Ovary (tissue), 9 donors: ENCODE results near the gene STON1. TPM values are rescaled to one million over a fixed set of nuclear protein-coding genes. Genes with fewer than 3 reads are reported as not detected.

ENCODE experiments used
- DNase-seq, 5 donors: peaks; one replicate each; pipeline ENCODE4 v3.0.0-alpha.2; 2019 to 2020
- H3K27ac ChIP-seq, 2 donors: fragments of 200-600 bp; one replicate each; pipeline versions ENCODE4 v1.5.1 to v1.8.0; 2019 to 2022
- H3K27me3 ChIP-seq: fragments of 200-600 bp; one replicate; pipeline ENCODE4 v1.8.0; 2022
- H3K36me3 ChIP-seq: fragments of 200-600 bp; sonication (generic); one replicate; pipeline ENCODE4 v1.5.1; 2019
- H3K4me1 ChIP-seq: one replicate; pipeline ENCODE4 v1.8.1; 2013; ENCODE audit warnings: mild to moderate bottlenecking, moderate library complexity; ENCODE audit not compliant: insufficient read depth
- H3K4me3 ChIP-seq: fragments of 200-600 bp; sonication (generic); one replicate; pipeline ENCODE4 v1.5.1; 2017
- H3K9me3 ChIP-seq, 2 donors: fragments of 200-600 bp in 1 of 2; sonication (generic) in 1 of 2; one replicate each; pipeline versions ENCODE4 v1.5.1 to v1.8.1; 2013 to 2019; ENCODE audit warnings: mild to moderate bottlenecking in 1 of 2, moderate library complexity in 1 of 2
- CTCF ChIP-seq, 3 donors: fragments of 450-650 bp in 2 of 3; fragments of 200-600 bp in 1 of 3; IDR thresholded peaks; one replicate each; pipeline versions ENCODE4 v1.5.1 to v1.8.0; 2016 to 2022; ENCODE audit warnings: antibody characterized with exemption in 3 of 3, mild to moderate bottlenecking in 1 of 3
- EP300 ChIP-seq: sonication (generic); formaldehyde crosslinking; IDR thresholded peaks from one replicate; pipeline ENCODE4 v1.6.1; 2017; ENCODE audit warnings: antibody characterized with exemption
- POLR2A ChIP-seq: fragments of 450-650 bp; IDR thresholded peaks from one replicate; pipeline ENCODE4 v1.6.1; 2017; ENCODE audit warnings: antibody characterized with exemption, mild to moderate bottlenecking, moderate library complexity
- WGBS, 3 donors: extraction: QIAGEN DNeasy Blood & Tissue Kit in 1 of 3; methylation state at CpG; one replicate each; pipeline versions ENCODE4 v1.1.5 to v1.1.7; 2013 to 2017; 5-methylcytosine and 5-hydroxymethylcytosine counted together
- intact Hi-C, 4 donors: fragments of 100-400 bp; cut with DNase I; formaldehyde crosslinking; loops; one replicate each; pipeline versions ENCODE4 v1.11.0 to v1.15.1; 2022 to 2023
- polyA plus RNA-seq, 2 donors: library from polyadenylated mRNA; stranded (reverse); fragments of 200-250 nt in 1 of 2; fragments of 350-450 nt in 1 of 2; fragmentation: Illumina TruSeq in 1 of 2; extraction: RNeasy Lipid Tissue Mini Kit (QIAGEN cat#74804) in 1 of 2; gene quantifications; one replicate each; pipeline ENCODE4 v1.2.3, GENCODE V29; 2013 to 2014
- total RNA-seq, 7 donors: library from RNA; depleted of rRNA in 2 of 7; stranded (reverse); fragments of >200 nt in 2 of 7; fragmentation: NEBNext Ultra II Directional in 3 of 7; extraction: Animal tissue kit (Norgen Biotek cat#: 25700) in 3 of 7; gene quantifications; one replicate each; pipeline versions ENCODE4 v1.1.0 to v1.2.4, GENCODE V29; 2016 to 2023
- donor health status: DM: no; HTN: no; CAD: no; lungs with moderate emphysema.
- donor health status: DM: no; HTN: no; CAD: no.
- donor health status: Bipolar disorder and iron deficiency.
- donor health status: DM: yes; HTN: yes; CAD: no.
- donor health status: DM: no; HTN: no; CAD: no.
- donor health status: DM: yes; HTN: yes; CAD: no.

The STON1 gene
- total and polyA plus RNA-seq, 9 donors = 17.7 to 52.5 (median 38.0) TPM

- no peaks in the 10 kb centered on the region for H3K36me3 ChIP-seq
- no peaks in the 10 kb centered on the region for H3K27me3 ChIP-seq
- intact Hi-C loops = no loop called here
- WGBS, 3 donors = 89 to 95% (median 92%) methylated on average over 5 of the region's 5 CpGs
- H3K4me1 ChIP-seq = peaks cover 4% of the 10 kb centered on the region
- H3K27ac ChIP-seq = no peak overlapping the region
- DNase-seq = no peak
- no peaks in the 10 kb centered on the region for H3K9me3 ChIP-seq
- TF ChIP-seq EP300 (no peak), POLR2A (no peak), CTCF (IDR thresholded peaks at IDR 0.05) (no peak)
- H3K4me3 ChIP-seq = no peak overlapping the region
Measured at GRCh38 chr2:48534781-48535180, 4.8 kb downstream of the STON1 start.

GRCh38 chr2:48540237-48540935 is 10.4 kb downstream of the STON1 start:
- no peak overlapping the region for H3K27ac ChIP-seq
- WGBS, 3 donors = 89 to 91% (median 89%) methylated on average over 7 of the region's 7 CpGs
- TF ChIP-seq POLR2A = no peak
- TF ChIP-seq CTCF (IDR thresholded peaks at IDR 0.05) = no peak
- no peak for TF ChIP-seq EP300
- peaks cover 8% of the 10 kb centered on the region for H3K4me1 ChIP-seq
- no peaks in the 10 kb centered on the region for H3K9me3 ChIP-seq
- intact Hi-C loops = no loop called here
- DNase-seq = no peak
- H3K27me3 ChIP-seq = no peaks in the 10 kb centered on the region
- no peak overlapping the region for H3K4me3 ChIP-seq
- H3K36me3 ChIP-seq = no peaks in the 10 kb centered on the region

GRCh38 chr2:48541666-48542389 is 11.9 kb downstream of the STON1 start:
- intact Hi-C loops = no loop called here

GRCh38 chr2:48543895-48544294 is 13.9 kb downstream of the STON1 start:
- intact Hi-C loops = no loop called here
- peak overlapping the region in 1 of 2 donors; percentile 6 for H3K27ac ChIP-seq
- no peaks in the 10 kb centered on the region for H3K9me3 ChIP-seq
- no peak overlapping the region for H3K4me3 ChIP-seq
- no peaks in the 10 kb centered on the region for H3K27me3 ChIP-seq
- no peak for DNase-seq
- 9 to 31% (median 18%) methylated on average over 1 of the region's 1 CpG for WGBS, 3 donors
- TF ChIP-seq POLR2A (no peak), EP300 (no peak), CTCF (IDR thresholded peaks at IDR 0.05) (no peak)
- H3K4me1 ChIP-seq = peaks cover 13% of the 10 kb centered on the region
- no peaks in the 10 kb centered on the region for H3K36me3 ChIP-seq

More at GRCh38 chr2:48541666-48542389, 11.9 kb downstream of the STON1 start:
- no peaks in the 10 kb centered on the region for H3K9me3 ChIP-seq
- peaks cover 13% of the 10 kb centered on the region for H3K4me1 ChIP-seq
- 73 to 83% (median 78%) methylated on average over 7 of the region's 7 CpGs for WGBS, 3 donors
- H3K27me3 ChIP-seq = no peaks in the 10 kb centered on the region
- H3K4me3 ChIP-seq = no peak overlapping the region
- TF ChIP-seq EP300 = no peak
- TF ChIP-seq POLR2A = no peak
- TF ChIP-seq CTCF (IDR thresholded peaks at IDR 0.05) = no peak
- H3K36me3 ChIP-seq = no peaks in the 10 kb centered on the region
- no peak for DNase-seq
- no peak overlapping the region for H3K27ac ChIP-seq
